ENCODE data around the gene KRT81. TPM values are rescaled to one million over a fixed set of nuclear protein-coding genes. Genes with fewer than 3 reads are reported as not detected.

Gene KRT81
- total RNA-seq, 1 donor from 2014 or later: not detected

DNA sequence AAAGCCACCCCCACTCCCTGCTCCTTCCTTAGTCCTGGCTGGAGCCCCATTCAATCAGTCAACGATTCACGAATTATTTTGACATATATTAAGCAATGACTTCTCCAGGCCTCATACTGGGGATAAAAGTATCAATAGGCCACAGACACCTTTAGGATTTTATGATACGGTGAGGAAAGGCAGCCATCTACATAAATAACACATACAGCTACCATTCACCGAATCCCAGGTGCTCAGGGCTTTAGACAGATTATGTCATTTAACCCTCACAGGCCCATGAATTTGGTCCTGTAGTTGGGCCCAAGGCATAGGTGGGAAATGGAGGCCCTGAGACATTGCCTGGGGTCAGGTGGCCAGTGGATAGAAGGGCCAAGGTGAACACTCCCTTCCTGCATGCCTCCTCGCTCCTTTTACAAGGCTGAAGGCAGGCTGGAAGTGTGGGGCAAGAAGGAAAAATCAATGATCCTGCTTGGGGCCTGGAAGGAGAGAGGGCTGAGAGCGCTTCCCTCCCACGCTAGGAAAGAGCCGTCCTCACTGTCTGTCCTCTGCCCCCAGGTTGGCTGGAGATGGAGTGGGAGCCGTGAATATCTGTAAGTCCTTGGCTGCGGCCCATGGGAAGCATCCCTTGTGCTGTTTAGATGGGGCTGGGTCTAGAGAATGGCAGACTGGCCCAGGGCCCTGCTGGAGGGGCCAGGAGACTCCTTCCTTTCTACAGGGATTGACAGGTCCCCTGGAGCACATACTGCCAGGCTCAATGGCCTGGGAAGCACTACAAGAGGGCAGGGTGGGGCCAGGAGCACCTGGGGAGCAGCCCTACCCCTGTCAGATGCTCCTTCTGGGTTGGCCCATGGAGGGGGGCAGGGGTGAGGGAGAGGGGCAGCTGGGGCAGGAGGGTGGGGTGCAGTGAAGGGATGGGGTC is 43.5 kb downstream of the KRT81 start:
- Histone ChIP-seq H3K79me2 (ENCODE audit: low read depth) (no peaks in the 10 kb centered on the region), H3K4me2 (no peak overlapping the region), H3F3A (ENCODE audit: low read depth) (no peaks in the 10 kb centered on the region), H3K27me3 (peaks cover 42% of the 10 kb centered on the region), H3K36me3 (no peaks in the 10 kb centered on the region), H3K4me3 (no peak overlapping the region), H2AFZ (replicated peaks) (no peak overlapping the region), H3K27ac (no peak overlapping the region), H3K4me1 (peaks cover 6% of the 10 kb centered on the region), H3K9me3 (ENCODE audit: low read depth) (no peaks in the 10 kb centered on the region), H4K20me1 (ENCODE audit: low read depth) (no peaks in the 10 kb centered on the region), H3K9ac (no peak overlapping the region)
- Mint-ChIP-seq H3K4me3 (no peak overlapping the region), H3K9me3 (no peaks in the 10 kb centered on the region), H3K36me3 (no peaks in the 10 kb centered on the region), H3K27me3 (ENCODE audit: insufficient read depth, low read depth) (peaks cover 11% of the 10 kb centered on the region), H3K4me1 (peaks cover 65% of the 10 kb centered on the region), H3K27ac (peak overlapping the region; percentile 86)
- DNase-seq (ENCODE audit: low spot score): no peak
- TF ChIP-seq EZH2 (IDR thresholded peaks at IDR 0.05) (no peak), EZH2phosphoT487 (IDR thresholded peaks at IDR 0.05) (no peak)
- TF ChIP-seq, protein P1, sequence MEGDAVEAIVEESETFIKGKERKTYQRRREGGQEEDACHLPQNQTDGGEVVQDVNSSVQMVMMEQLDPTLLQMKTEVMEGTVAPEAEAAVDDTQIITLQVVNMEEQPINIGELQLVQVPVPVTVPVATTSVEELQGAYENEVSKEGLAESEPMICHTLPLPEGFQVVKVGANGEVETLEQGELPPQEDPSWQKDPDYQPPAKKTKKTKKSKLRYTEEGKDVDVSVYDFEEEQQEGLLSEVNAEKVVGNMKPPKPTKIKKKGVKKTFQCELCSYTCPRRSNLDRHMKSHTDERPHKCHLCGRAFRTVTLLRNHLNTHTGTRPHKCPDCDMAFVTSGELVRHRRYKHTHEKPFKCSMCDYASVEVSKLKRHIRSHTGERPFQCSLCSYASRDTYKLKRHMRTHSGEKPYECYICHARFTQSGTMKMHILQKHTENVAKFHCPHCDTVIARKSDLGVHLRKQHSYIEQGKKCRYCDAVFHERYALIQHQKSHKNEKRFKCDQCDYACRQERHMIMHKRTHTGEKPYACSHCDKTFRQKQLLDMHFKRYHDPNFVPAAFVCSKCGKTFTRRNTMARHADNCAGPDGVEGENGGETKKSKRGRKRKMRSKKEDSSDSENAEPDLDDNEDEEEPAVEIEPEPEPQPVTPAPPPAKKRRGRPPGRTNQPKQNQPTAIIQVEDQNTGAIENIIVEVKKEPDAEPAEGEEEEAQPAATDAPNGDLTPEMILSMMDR (IDR thresholded peaks at IDR 0.05): no peak

DNA sequence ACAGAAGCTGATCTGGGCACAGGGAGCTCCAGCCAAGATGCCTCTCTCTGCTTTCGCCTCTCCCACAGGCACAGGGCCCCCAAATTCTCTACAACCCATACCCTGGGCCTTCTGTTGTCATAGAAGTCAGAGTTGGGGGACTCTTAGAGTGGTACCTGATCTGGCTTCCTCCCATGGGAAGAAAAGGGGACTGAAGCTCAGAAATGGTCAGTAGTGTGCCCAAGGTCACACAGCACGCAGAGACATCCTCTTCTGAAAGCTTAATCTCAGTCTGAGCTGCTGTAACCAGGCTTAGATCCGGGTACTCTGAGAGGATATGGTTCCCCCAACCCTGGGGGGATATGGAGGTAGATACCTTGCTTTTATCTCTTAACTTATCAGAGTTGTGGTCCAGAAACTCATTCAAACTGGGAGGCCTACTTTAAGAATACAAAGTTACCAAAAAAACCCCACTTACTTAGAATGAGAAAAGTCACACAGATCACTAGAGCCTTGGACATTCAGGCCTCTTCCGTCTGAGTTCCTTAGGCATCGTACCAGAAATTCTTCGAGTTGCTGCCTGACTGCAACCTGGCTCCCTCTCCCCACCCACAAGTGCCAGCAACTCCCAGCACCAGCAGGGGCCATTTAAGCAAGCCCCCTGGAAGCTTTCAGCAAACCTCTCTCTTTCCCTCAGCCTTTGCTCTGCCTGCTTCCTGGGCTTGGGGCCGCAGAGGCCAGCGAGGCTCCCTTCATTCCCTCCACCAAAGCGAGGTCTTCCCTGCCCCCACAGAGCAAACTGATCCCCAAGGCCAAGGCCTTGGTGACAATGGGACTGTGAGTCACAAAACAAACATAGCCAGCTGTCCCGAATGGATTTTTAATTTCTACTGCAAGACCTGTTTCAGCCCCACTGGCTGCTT is 44.4 kb downstream of the KRT81 start:
- no peak overlapping the region for H3K4me3 Mint-ChIP-seq

DNA sequence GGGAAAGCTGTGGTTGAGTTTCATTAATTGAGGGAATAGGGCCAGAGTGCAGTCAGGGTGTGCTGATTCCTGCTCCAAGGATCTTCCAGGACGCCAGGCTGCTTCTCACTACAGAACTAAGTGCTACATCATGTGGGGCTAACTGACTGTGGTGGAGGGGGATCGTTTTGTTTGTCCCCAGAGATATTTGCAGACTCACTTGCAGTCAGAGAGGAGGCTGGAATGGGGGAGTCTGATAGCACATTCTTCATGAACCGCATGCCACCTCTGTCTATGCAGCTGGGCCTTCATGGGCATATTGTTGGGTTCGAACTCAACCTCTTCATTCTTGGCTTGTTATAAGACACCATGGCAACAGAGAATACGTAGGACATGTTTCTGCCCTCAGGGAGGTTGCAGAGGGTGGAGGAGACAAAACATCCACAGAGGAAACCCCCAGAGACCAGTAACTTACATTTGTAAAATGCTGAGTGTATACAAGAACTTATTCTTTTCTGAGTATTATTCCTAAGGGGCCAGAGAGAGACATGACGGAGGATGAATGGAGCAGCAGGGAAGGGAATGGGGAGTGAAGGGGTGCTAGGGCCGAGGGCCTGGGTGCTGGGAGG is 45.3 kb downstream of the KRT81 start:
- Histone ChIP-seq H3K4me1 (peaks cover 6% of the 10 kb centered on the region), H3K36me3 (no peaks in the 10 kb centered on the region), H3K9ac (no peak overlapping the region), H3K9me3 (ENCODE audit: low read depth) (no peaks in the 10 kb centered on the region), H3K27me3 (peaks cover 28% of the 10 kb centered on the region), H3K79me2 (ENCODE audit: low read depth) (no peaks in the 10 kb centered on the region), H3F3A (ENCODE audit: low read depth) (no peaks in the 10 kb centered on the region), H3K27ac (no peak overlapping the region), H2AFZ (replicated peaks) (no peak overlapping the region), H3K4me2 (no peak overlapping the region), H3K4me3 (no peak overlapping the region), H4K20me1 (ENCODE audit: low read depth) (no peaks in the 10 kb centered on the region)
- Mint-ChIP-seq H3K4me3 (no peak overlapping the region), H3K36me3 (no peaks in the 10 kb centered on the region), H3K4me1 (peaks cover 49% of the 10 kb centered on the region), H3K27ac (peak overlapping the region; percentile 79), H3K9me3 (no peaks in the 10 kb centered on the region), H3K27me3 (ENCODE audit: insufficient read depth, low read depth) (peaks cover 14% of the 10 kb centered on the region)
- DNase-seq (ENCODE audit: low spot score): no peak
- TF ChIP-seq EZH2phosphoT487 (IDR thresholded peaks at IDR 0.05) (no peak), EZH2 (IDR thresholded peaks at IDR 0.05) (no peak)
- TF ChIP-seq, protein P1 (IDR thresholded peaks at IDR 0.05): no peak

More for the DNA sequence above, 44.4 kb downstream of the KRT81 start:
- DNase-seq (ENCODE audit: low spot score): no peak
- Mint-ChIP-seq H3K27me3 (ENCODE audit: insufficient read depth, low read depth) (peaks cover 13% of the 10 kb centered on the region), H3K27ac (peak overlapping the region; percentile 86), H3K36me3 (no peaks in the 10 kb centered on the region), H3K9me3 (no peaks in the 10 kb centered on the region), H3K4me1 (peaks cover 56% of the 10 kb centered on the region)
- no peak overlapping the region for H3K27ac ChIP-seq
- H3K4me2 ChIP-seq: no peak overlapping the region
- peaks cover 37% of the 10 kb centered on the region for H3K27me3 ChIP-seq
- no peak overlapping the region for H3K4me3 ChIP-seq
- TF ChIP-seq EZH2 (IDR thresholded peaks at IDR 0.05) (no peak), EZH2phosphoT487 (IDR thresholded peaks at IDR 0.05) (no peak)
- TF ChIP-seq, protein P1 (IDR thresholded peaks at IDR 0.05): no peak
- no peaks in the 10 kb centered on the region for H3K9me3 ChIP-seq (ENCODE audit: low read depth)
- no peaks in the 10 kb centered on the region for H3K36me3 ChIP-seq
- H3K9ac ChIP-seq: no peak overlapping the region
- no peaks in the 10 kb centered on the region for H3K79me2 ChIP-seq (ENCODE audit: low read depth)
- no peak overlapping the region for H2AFZ ChIP-seq (replicated peaks)
- H4K20me1 ChIP-seq (ENCODE audit: low read depth): no peaks in the 10 kb centered on the region
- no peaks in the 10 kb centered on the region for H3F3A ChIP-seq (ENCODE audit: low read depth)
- peaks cover 6% of the 10 kb centered on the region for H3K4me1 ChIP-seq

Measured in neural progenitor cell (in vitro differentiated cells).